Fibroblast of lung (primary cell): ENCODE measurements around the gene DUS2.

Experiments used
- CTCF ChIP-seq, 2 donors: IDR thresholded peaks in 1 of 2; conservative IDR thresholded peaks in 1 of 2; 1 replicate in 1 of 2; 2 replicates in 1 of 2; pipeline ENCODE4 v1.5.1; 2011 to 2012; ENCODE audit warnings: low read length in 2 of 2, control low read depth in 1 of 2, inconsistent platforms in 1 of 2, low read depth in 1 of 2, mild to moderate bottlenecking in 1 of 2
- EZH2 ChIP-seq: IDR thresholded peaks from 2 replicates; pipeline ENCODE4 v1.5.1; 2012; ENCODE audit warnings: low read length, control low read depth, mild to moderate bottlenecking; ENCODE audit errors: missing control alignments

GRCh38 chr16:68087688-68088087 lies 64.6 kb downstream of the DUS2 start:
- no peak for TF ChIP-seq EZH2
- no peak for TF ChIP-seq CTCF (conservative IDR thresholded peaks at IDR 0.05 in 1 of 2, IDR thresholded peaks at IDR 0.05 in 1 of 2; ENCODE audit: low read depth in 1 of 2, low read length in 2 of 2)
